GM12864 (cell line): Measurements from ENCODE around the gene PJA2.

Experiments used
- DNase-seq: peaks from one replicate; pipeline ENCODE4 v3.0.0-alpha.2; 2011; ENCODE audit warnings: low read depth
- H3K4me3 ChIP-seq: 2 replicates; pipeline ENCODE4 v1.5.1; 2011; ENCODE audit warnings: mild to moderate bottlenecking, low read depth, low read length, control low read depth
- CTCF ChIP-seq: IDR thresholded peaks from 2 replicates; pipeline ENCODE4 v1.5.1; 2011; ENCODE audit warnings: low read depth, mild to moderate bottlenecking, moderate library complexity, low read length, control low read depth, inconsistent platforms; ENCODE audit errors: missing control alignments

PJA2 gene

GRCh38 chr5:109409844-109410388, at the start of gene PJA2:
TSS of gene PJA2 (minus strand) at chr5:109409974. CDS start at chr5:109383433, 26,541 bp downstream.
- DNase-seq = peak; percentile 100
- no peak for TF ChIP-seq CTCF

GRCh38 chr5:109455598-109456096, 45.9 kb upstream of the PJA2 start:
- peak; percentile 41 for DNase-seq
- TF ChIP-seq CTCF = no peak
- no peak overlapping the region for H3K4me3 ChIP-seq

More at GRCh38 chr5:109409844-109410388, at the start of gene PJA2:
- H3K4me3 ChIP-seq = peak within 1 kb of the TSS; percentile 87

- no peak overlapping the region for H3K4me3 ChIP-seq
- DNase-seq = no peak
- TF ChIP-seq CTCF = no peak
Measured at GRCh38 chr5:109454731-109455505, 45.1 kb upstream of the PJA2 start.

- no peak overlapping the region for H3K4me3 ChIP-seq
- no peak for TF ChIP-seq CTCF
- no peak for DNase-seq
Measured at GRCh38 chr5:109453251-109453650, 43.5 kb upstream of the PJA2 start.

GRCh38 chr5:109452661-109453060, 42.9 kb upstream of the PJA2 start:
- H3K4me3 ChIP-seq = no peak overlapping the region
- no peak for DNase-seq
- no peak for TF ChIP-seq CTCF

- H3K4me3 ChIP-seq = no peak overlapping the region
- no peak for DNase-seq
- TF ChIP-seq CTCF = no peak
Measured at GRCh38 chr5:109451146-109451545, 41.4 kb upstream of the PJA2 start.
